8988T (cell line): Measurements from ENCODE around the gene SYNE2.

Experiments used
- DNase-seq: peaks from one replicate; pipeline ENCODE4 v3.0.0; 2011

Gene SYNE2

DNA sequence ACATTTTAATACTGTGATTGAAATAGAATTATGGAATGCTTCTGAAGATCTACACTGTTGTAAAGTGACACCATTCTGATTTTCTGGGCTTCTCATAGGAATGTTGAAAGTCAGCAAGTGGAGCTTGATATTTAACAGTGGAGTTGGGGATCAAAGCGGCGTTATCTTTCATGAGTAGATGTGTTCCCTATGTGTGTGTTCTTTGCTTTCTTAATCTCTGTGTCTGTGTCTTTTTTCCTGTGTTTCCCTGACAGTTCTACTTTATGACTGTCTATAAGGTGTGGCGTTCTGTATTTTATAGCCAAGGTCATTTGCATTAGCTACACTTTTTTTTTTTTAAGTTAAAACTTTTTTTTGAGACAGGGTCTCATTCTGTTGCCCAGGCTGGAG lies 24.7 kb downstream of the SYNE2 start:
- no peak for DNase-seq

DNA sequence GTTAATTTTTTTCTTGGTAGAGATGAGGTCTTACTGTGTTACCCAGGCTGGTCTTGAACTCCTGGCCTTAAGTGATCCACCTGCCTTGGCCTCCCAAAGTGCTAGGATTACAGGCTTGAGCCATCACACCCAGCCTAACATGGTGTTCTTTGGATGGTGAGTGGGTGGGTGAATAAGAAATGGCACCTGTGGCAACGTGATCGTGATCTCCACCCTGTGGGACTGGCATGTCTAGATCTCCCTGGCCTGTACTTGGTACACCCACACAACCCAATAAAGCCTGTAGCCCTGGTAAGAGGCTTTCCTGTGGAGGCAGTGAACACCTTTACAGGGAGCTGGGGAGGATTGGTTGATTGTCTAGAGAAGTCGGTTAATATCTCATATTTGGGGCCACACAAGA lies 25.2 kb downstream of the SYNE2 start:
- DNase-seq = no peak

DNA sequence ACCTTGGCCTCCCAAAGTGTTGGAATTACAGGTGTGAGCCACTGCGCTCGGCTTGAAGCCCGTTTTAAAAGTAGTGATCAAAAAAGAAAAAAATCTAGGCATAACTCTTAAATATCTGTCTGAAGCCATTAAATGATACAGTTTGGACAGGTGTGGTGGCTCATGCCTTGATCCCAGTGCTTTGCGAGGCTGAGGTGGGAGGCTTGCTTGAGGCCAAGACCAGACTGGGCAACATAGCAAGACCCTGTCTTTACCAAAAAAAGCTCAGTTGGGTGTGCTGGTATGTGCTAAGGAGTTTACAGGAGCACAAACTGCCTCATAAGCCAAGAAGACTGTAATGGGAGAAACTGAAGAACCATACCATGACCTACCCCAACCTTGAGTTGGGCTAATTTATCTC lies 26.0 kb downstream of the SYNE2 start:
- no peak for DNase-seq

DNA sequence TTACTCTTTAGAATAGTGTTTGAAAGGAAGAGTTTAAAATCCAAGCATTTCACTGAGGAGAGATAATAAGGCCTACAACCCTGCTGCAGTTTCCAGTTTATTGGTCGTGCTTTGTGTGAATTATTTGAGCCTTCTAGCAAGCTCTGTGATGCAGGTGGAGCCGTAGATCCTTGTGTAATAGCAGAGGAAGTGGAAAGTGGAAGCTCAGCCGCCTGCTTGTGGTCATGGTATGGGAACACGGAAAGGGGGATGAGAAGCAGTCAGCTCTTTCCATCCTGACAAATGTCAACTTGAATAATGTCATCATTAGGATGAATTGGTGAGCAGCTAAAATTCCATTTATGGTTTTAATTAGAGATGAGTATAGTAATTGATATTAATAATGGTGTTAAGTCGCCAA lies 29.1 kb downstream of the SYNE2 start:
- DNase-seq = no peak

DNA sequence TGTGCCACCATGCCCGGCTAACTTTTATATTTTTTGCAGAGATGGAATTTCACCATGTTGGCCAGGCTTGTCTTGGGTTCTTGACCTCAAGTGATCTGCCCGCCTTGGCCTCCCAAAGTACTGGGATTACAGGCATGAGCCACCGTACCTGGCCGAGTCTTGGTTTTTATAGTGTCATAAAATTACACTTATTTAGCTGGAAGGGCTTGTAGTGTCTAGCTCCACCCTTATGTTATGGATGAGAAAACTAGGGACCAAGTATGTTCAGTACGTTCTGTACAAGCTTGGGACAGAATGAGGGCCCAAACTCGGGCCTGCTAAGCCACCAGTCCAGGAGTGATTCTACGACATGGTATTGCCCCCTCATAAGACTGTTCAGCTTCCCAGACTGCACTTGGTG lies 35.1 kb downstream of the SYNE2 start:
- DNase-seq = no peak

DNA sequence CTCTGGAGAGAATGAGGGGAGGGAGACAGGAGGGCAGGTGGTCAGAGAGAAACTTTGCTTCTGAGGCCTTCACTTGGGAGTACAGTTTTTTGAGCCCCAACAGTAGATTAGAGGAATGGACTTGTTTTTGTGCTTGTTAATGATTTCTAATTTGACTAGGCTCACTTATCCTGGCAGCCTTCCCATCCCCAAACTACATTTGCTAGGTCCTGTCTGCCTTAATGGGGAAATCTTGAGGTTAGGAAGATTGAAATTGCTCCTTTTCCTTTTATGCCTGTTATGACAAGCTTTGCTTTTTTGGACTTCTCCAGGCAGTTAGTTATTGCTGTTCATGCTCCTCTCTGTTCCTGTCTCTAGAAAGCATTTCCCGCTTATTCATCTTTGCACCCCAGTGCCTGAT lies 37.7 kb downstream of the SYNE2 start:
- DNase-seq = no peak

DNA sequence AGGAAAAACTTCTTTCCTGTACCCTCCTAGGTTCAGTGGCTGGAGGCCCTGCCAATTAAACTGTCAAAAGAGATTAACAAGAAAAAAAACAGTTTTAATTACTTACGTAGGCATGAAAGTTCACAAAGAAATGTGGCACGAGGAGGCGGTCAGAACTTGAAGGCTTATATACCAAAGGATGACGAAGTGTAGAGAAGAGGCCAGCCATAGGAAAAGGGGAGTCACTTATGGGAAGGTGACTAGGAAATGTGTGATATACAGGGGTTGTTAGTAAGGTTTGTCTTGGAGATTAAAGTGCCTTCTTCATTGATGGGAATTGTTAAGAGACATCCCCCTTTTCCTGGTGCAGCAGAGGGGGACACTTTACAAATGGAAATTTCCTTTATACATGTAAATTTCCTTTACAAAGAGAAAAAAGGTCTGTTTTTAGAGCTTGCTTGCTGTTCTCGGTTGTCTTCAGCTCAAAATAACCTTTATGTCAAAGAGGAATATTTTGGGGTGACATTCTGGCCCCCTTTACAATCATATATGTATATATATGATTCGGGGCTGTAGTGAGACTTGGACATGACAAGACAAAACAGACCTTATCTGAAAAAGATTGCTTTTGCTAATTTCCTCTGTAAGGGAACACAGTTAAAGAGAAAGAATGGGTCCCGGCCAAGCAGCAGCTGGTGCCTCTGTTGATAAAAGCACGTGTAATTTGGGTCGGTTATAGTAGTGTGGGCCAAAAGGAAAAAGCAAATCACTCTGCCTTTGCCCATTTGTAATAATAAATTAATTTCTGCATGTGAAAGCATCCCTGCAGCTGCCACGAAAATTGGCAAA lies 38.6 kb downstream of the SYNE2 start:
- DNase-seq = no peak

DNA sequence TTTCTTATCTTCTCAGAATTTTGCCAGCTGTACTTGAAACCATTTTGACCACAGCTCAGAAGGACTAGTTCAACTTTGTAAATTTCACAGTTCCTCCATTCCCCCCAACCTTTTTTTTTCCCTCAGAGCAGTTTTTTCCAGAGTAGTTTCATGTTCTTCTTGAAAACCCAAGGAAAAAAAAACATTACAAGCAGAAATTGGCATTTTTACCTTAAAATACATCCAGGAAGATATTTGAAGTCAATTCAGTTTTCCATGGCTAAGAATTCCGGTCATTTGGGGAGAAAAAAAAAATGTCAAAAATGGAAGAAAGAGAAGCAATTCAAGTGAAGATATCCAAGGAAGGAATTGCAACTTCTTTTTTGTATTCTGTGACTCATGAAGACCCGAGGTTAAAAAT lies 39.5 kb downstream of the SYNE2 start:
- no peak for DNase-seq

DNA sequence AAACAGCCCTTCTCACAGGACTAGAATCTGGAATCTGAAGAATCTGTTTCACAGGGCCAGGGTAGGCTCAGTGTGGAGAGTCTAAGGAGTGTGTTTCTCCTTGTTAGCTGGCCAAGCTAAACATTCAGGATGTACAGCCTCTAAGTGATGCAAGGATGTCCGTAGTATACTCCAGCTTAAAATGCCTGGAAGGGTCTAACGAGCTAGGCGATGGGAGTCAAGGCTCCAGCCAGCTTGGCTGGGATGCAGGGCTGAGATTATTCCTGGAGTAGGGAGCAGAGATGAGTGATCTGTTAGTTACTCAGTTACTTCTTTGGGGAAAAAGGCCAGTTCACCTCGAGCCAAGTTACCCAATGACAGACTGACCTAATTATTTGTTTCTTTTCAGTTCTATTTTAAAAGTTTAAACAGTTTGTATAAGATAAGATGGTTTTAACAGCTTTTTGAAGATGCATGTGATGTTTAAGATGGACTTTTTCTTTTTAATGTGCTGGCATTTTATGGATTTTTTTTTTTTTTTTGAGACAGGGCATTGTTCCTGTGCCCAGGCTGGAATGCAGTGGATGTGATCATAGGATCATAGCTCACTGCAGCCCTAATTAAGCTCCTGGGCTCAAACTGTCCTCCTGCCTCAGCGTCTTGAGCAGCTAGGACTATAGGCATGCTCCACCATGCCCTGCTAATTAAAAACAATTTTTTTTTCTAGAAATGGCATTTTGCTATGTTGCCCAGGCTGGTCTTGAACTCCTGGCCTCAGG lies 41.1 kb downstream of the SYNE2 start:
- DNase-seq = no peak

DNA sequence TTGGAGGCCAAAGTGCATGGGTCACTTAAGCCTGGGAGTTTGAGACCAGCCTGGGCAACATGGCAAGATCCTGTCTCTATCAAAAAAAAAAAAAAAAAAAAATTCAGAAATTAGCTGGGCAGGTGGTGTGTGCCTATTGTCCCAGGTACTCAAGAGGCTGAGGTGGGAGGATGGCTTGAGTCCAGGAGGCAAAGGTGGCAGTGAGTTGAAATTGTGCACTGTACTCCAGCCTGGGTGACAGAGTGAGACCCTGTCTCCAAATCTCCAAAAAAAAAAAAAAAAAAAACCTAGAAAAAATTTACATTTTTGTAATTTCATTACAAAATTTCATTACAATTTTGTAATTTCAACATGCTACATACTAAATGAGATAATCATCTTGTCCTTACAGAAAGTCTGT lies 42.7 kb downstream of the SYNE2 start:
- no peak for DNase-seq

DNA sequence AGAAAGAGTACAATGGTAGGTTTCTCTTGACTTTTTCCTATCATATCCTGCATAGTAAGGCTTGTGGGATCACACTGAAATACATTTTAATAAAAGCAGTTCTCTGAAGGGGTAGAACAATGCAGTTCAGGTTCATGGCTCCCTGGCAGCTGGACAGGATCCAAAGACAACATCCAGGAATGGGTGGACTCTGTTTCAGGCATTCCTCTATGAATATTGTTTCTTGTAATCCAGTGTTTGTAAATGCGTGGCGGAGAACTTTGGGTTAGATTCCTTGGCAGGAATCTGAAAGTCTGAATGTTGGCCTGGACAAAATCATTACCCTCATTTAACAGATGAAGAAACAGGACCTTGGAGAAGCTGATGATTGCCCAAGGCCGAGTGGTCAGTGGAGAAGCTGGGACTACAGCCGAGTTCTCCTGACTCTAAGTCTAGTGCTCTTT lies 43.5 kb downstream of the SYNE2 start:
- no peak for DNase-seq

DNA sequence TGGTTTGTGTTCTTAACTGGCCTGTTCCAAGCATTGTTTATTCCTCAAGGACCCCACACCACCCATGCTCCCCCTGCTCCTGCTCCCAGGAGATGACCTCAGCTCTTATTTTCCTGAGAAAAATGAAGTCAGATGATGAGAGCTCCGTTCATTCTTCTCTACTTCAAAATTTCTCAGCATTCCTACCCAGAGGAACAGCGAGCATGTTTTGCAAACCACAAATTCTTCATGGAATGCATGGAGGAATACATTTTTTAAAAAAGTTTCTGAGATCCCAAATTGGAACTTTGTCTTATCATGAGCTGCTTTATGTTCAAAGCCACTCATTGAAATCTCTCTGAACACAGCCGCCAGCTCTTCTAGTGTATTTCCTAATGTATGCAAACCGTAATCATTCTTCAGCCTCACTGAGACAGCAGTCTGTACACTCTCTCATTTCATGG lies 44.9 kb downstream of the SYNE2 start:
- no peak for DNase-seq

DNA sequence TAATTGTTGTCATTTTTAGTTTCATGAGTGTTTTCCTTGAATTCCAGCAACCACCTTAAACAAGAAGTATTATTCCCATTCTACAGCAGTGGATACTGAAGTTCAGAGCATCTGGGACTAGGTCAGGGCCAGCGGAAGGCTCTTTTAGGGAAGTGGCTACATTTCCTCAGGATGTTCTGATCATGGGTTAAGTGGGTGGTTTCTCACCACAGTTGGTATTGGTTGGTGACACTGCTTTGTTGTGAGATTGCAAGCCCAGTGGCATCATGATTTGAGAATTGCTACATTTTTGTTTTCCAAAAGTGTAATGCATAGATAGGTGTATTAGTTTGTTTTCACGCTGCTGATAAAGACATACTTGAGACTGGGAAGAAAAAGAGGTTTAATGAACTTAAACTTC lies 47.1 kb downstream of the SYNE2 start:
- DNase-seq = no peak

DNA sequence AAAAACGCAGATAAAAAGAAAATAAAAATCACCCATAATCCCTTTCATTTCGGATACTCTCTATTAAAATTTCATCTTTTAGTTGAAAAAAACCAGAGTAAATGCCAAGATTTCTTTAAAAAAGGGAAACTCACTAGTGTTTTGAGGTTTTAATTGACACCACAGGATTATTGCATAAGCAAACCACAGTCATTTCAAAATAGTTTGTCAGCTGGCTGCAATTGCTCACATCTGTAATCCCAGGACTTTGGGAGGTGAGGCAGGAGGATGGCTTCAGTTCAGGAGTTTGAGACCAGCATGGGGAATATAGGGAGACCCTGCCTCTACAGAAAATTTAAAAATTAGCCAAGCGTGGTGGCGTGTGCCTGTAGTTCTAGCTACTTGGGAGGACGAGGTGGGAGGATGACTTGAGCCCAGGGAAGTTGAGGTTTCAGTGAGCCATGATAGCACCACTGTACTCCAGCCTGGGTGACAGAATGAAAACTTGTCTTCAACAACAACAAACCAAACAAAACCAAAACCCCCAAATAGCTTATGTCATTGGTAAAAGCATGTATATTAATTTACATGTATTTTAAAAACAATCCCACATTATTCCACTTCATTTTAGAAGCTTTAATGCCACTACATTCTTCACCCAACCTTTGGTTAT lies 48.8 kb downstream of the SYNE2 start:
- no peak for DNase-seq

DNA sequence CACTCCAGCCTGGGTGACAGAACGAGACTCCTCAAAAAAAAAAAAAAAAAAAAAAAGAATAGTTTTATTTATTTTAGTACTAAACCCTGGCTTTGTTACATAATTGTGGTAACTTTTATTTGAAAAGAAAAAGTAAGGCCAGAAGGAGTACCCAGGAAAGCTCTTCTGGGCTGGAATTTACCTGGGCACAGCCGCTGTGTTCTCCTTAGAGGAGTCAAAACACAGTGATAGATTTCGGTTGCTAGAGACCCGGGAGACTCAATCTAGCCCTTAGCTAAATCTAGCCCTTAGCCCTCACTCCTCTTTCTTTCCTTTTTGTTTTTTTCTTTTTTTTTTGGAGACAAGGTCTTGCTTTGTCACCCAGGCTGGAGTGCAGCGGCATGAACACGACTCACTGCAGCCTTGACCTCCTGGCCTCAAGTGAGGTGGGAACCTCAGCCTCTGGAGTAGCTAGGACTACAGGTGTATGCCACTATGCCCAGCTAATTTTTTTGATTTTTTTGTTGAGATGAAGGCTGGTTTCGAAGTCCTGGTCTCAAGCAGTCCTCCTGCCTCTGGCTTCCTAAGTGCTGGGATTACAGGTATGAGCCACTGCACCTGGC lies 49.7 kb downstream of the SYNE2 start:
- DNase-seq = no peak

DNA sequence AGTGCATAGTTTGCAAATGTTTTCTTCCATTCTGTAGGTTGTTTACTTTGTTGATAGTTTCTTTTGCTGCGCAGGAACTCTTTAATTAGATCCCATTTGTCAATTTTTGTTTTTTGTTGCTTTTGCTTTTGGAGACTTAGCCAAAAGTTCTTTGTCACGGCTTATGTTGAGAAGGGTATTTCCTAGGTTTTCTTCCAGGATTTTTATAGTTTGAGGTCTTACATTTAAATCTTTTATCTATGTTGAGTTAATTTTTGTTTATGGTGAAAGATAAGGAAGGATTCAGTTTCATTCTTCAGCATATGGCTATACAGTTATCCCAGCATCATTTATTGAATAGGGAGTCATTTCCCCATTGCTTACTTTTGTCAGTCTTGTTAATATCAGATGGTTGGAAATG lies 51.9 kb downstream of the SYNE2 start:
- DNase-seq = no peak

DNA sequence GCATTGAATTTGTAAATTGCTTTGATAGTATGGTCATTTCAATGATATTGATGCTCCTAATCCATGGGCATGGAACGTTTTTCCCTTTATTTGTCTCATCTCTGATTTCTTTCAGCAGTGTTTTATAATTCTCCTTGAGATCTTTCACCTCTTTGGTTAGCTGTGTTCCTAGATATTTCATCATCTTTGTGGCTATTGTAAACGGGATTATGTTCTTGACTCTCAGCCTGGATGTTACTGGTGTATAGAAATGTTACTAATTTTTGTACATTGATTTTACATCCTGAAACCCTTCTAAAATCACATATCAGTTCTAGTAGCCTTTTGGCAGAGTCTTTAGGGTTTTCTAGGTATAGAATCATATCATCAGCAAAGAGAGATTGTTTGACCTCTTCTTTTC lies 52.6 kb downstream of the SYNE2 start:
- no peak for DNase-seq

DNA sequence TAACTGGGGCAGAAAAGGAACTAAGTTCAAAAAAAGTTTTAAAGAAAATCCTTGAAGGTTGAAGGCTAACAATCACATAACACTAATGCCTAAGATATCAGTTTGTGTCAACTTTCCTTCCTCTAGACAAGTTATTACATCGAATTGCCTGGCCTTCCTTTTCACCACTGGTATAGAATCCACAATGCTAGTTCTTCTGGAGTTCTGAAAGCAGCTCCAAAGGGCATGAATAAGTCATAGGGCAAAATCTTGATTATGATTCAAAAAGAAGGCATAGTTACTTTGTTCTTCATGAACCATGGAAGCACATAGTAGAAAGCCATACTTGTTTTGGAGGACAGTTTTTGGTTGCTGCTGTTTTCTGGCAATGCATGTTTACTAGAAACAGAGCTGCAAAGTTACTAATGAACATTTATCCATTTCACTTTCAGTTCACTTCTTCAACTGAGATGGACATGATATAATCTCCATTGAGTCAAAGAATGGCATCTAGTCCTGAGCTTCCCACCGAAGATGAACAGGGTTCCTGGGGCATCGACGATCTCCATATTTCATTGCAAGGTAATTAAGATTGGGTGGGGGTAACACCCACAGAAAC lies 56.0 kb downstream of the SYNE2 start:
- DNase-seq = no peak

DNA sequence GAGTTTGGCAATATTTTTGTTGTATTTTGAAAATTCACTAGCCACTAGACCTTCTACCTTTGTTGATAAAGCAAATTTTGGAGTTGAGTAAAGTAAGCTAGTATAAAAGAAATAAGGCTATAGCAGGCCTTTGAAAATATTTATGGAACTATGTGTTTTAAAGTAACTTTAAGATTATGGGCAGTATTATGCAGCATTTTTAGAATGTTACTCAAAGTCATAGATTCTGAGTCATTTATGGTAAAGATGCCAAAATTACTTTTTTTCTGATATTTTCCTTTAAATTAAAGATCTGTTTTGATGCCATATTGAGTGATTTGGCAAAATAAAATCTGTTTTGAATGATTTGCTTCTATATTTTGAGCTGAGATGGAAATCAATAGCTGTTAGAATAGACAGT lies 57.2 kb downstream of the SYNE2 start:
- no peak for DNase-seq

DNA sequence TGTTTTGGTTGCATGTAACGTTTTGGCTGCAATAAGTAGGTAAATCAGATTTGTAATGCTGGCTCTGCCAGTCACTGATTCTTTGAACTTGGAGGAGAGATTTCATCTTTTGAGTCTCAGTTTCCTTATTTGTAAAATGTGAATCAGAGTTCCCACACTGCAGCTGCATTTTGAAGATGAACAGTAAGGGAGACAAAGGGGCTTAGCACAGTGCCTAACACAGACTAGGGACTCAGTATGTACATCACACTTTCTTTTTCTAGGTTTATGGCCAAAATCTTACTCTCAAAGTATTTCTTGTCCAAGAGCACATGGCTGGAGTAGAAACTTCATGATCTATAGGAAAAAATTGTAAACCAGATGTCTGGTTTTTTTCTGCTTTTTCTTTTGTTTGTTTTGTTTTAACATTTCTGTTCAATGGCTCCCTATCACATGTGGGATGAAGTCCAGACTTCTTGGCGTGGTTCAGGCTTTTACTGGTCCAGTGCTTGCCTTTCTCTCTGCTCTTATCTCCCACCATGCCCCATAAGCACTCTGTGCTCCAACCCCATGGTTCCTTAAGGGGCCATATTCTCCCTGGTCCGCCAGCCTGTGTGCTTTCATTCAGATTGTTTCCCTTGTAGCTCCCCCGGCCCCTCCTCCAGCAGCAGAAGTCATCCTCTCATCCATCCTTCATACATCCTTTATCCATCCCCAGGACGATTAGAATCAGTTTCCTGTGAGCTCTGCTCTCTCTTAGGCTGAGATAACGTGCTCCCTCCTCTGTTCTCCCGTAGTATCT lies 58.0 kb downstream of the SYNE2 start:
- DNase-seq = no peak

DNA sequence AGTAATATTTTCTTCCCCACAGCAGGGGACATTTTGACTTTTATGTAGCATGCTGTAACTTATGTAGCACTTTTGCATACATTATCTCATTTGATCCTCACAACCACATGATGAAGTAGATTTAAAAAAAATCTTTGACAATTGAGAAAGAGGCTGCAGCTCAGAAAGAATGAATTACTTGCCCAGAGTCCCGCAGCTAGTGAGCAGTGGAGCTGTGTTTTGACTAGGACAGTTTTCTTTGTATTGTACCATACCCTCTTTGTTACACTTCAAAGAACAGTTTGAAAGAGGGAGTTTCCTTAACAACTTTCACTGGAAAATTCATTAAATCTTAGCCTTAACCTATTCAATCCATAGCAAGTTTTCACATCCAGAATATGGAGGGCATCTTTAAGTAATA lies 58.6 kb downstream of the SYNE2 start:
- DNase-seq = no peak

DNA sequence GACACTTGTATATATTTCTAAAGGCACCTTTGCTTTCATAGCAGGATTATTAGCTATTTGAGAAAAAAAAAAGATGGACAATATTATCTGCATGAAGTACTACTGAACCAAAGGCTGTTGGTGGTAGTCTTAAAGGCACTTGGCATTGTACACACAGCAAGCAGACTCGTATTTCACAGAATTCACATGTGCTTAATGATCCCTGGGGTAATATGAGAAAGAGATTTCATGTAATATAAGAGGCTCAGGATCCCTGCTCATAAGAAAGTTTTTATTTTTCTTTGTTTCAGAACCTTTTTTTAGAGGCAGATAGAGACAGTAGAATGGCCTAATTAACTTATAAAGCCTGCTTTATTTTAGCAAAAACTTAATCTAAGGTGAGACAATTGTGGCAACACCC lies 59.5 kb downstream of the SYNE2 start:
- DNase-seq = no peak
